ENCODE measurements around the gene GMPPA. TPM values are rescaled to one million over a fixed set of nuclear protein-coding genes. Genes with fewer than 3 reads are reported as not detected.
A peak's percentile ranks its signal among the peaks of the same experiment; 100 is the strongest.

The GMPPA gene
- total and polyA plus RNA-seq, 4 donors = 20.2 to 59.4 (median 43.4) TPM

- no peaks in the 10 kb centered on the region for H3K27me3 ChIP-seq (ENCODE audit: control insufficient read depth in 4 of 4, insufficient read depth in 4 of 4, low read length in 3 of 4)
- H3K4me3 ChIP-seq (ENCODE audit: low read depth in 1 of 3, low read length in 3 of 3) = no peak overlapping the region
- DNase-seq (ENCODE audit: low spot score) = no peak
- no peaks in the 10 kb centered on the region for H3K9me3 ChIP-seq (ENCODE audit: control insufficient read depth in 4 of 4, low read length in 3 of 4)
- peaks cover 13 to 28% (median 14%) of the 10 kb centered on the region in 4 donors for H3K36me3 ChIP-seq (ENCODE audit: control insufficient read depth in 4 of 4, insufficient read depth in 3 of 4, low read depth in 1 of 4, low read length in 3 of 4)
- H3K4me1 ChIP-seq (ENCODE audit: control insufficient read depth in 4 of 4, insufficient read depth in 4 of 4, low read length in 3 of 4) = peaks cover 0 to 9% (median 6%) of the 10 kb centered on the region in 4 donors
- no peak overlapping the region for H3K9ac ChIP-seq (ENCODE audit: low read depth in 1 of 2, low read length in 2 of 2)
- no peak for TF ChIP-seq GABPA (IDR thresholded peaks at IDR 0.05 in 1 of 2, conservative IDR thresholded peaks at IDR 0.05 in 1 of 2)
- TF ChIP-seq JUND (IDR thresholded peaks at IDR 0.05) = no peak
- TF ChIP-seq, protein P1, sequence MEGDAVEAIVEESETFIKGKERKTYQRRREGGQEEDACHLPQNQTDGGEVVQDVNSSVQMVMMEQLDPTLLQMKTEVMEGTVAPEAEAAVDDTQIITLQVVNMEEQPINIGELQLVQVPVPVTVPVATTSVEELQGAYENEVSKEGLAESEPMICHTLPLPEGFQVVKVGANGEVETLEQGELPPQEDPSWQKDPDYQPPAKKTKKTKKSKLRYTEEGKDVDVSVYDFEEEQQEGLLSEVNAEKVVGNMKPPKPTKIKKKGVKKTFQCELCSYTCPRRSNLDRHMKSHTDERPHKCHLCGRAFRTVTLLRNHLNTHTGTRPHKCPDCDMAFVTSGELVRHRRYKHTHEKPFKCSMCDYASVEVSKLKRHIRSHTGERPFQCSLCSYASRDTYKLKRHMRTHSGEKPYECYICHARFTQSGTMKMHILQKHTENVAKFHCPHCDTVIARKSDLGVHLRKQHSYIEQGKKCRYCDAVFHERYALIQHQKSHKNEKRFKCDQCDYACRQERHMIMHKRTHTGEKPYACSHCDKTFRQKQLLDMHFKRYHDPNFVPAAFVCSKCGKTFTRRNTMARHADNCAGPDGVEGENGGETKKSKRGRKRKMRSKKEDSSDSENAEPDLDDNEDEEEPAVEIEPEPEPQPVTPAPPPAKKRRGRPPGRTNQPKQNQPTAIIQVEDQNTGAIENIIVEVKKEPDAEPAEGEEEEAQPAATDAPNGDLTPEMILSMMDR (IDR thresholded peaks at IDR 0.05; ENCODE audit: low read depth, low read length, missing input control) = no peak
- TF ChIP-seq RXRA (IDR thresholded peaks at IDR 0.05) = no peak
- no peak for TF ChIP-seq YY1 (IDR thresholded peaks at IDR 0.05)
- TF ChIP-seq, protein P2, sequence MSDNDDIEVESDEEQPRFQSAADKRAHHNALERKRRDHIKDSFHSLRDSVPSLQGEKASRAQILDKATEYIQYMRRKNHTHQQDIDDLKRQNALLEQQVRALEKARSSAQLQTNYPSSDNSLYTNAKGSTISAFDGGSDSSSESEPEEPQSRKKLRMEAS (IDR thresholded peaks at IDR 0.05) = no peak
- no peak for TF ChIP-seq HNF4G (IDR thresholded peaks at IDR 0.05)
- TF ChIP-seq NR2F2 (IDR thresholded peaks at IDR 0.05) = no peak
- TF ChIP-seq HNF4A (conservative IDR thresholded peaks at IDR 0.05) = no peak
- TF ChIP-seq, protein P3, sequence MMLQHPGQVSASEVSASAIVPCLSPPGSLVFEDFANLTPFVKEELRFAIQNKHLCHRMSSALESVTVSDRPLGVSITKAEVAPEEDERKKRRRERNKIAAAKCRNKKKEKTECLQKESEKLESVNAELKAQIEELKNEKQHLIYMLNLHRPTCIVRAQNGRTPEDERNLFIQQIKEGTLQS (IDR thresholded peaks at IDR 0.05) = no peak
- no peak for TF ChIP-seq TAF1 (conservative IDR thresholded peaks at IDR 0.05)
- H3K27ac ChIP-seq (ENCODE audit: low read depth in 1 of 2, low read length in 2 of 2) = no peak overlapping the region
- WGBS = 86% methylated on average over 4 of the region's 4 CpGs
Observed at GRCh38 chr2:219508444-219508734, 9.7 kb downstream of the GMPPA start.

DNA sequence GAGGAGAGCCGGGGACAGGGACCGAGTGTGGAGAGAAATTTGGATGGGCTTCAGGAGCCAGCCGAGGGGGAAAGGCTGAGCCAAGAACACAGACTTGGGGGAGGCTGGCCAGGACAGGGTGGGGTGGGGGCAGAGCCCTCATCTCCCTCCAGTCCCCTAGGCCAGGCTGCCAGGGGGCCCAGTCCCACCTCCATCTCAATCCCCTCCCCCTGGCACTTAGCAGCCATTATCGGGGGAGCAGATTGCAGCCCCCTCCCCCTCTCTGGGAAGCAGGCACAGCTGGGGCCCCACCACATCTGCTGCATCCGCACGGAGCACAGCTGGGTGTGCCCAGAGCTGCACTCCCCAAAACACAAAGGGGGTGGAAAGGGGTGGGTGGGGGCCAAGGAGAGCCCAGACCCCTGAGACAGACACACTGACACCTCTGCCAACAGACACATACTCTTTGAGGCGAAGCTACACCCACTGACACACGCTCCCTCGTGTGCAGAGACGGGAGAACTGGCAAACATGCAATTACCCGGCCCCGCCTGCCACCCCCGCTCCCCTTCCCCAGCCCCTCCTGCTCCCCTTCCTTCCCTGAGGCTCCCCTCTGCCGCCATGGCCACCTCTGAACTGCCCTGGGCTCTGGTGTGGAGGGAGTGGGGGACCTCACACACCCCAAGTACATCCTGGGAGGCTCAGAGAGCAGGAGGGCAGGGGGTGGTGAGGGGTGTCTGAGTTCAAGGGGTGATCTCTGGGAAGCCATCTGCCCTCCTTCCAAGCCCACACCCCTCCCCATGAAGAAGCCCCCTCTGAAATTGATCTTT is 10.5 kb downstream of the GMPPA start:
- Histone ChIP-seq H3K4me1 (ENCODE audit: control insufficient read depth in 4 of 4, insufficient read depth in 4 of 4, low read length in 3 of 4) (peaks cover 0 to 9% (median 6%) of the 10 kb centered on the region in 4 donors), H3K9me3 (ENCODE audit: control insufficient read depth in 4 of 4, low read length in 3 of 4) (no peaks in the 10 kb centered on the region), H3K9ac (ENCODE audit: low read depth in 1 of 2, low read length in 2 of 2) (no peak overlapping the region), H3K27me3 (ENCODE audit: control insufficient read depth in 4 of 4, insufficient read depth in 4 of 4, low read length in 3 of 4) (no peaks in the 10 kb centered on the region), H3K27ac (ENCODE audit: low read depth in 1 of 2, low read length in 2 of 2) (no peak overlapping the region), H3K36me3 (ENCODE audit: control insufficient read depth in 4 of 4, insufficient read depth in 3 of 4, low read depth in 1 of 4, low read length in 3 of 4) (peaks cover 5 to 21% (median 9%) of the 10 kb centered on the region in 4 donors), H3K4me3 (ENCODE audit: low read depth in 1 of 3, low read length in 3 of 3) (no peak overlapping the region)
- 31% methylated on average over 14 of the region's 14 CpGs for WGBS
- peak; percentile 63 for DNase-seq (ENCODE audit: low spot score)
- TF ChIP-seq, protein P4, sequence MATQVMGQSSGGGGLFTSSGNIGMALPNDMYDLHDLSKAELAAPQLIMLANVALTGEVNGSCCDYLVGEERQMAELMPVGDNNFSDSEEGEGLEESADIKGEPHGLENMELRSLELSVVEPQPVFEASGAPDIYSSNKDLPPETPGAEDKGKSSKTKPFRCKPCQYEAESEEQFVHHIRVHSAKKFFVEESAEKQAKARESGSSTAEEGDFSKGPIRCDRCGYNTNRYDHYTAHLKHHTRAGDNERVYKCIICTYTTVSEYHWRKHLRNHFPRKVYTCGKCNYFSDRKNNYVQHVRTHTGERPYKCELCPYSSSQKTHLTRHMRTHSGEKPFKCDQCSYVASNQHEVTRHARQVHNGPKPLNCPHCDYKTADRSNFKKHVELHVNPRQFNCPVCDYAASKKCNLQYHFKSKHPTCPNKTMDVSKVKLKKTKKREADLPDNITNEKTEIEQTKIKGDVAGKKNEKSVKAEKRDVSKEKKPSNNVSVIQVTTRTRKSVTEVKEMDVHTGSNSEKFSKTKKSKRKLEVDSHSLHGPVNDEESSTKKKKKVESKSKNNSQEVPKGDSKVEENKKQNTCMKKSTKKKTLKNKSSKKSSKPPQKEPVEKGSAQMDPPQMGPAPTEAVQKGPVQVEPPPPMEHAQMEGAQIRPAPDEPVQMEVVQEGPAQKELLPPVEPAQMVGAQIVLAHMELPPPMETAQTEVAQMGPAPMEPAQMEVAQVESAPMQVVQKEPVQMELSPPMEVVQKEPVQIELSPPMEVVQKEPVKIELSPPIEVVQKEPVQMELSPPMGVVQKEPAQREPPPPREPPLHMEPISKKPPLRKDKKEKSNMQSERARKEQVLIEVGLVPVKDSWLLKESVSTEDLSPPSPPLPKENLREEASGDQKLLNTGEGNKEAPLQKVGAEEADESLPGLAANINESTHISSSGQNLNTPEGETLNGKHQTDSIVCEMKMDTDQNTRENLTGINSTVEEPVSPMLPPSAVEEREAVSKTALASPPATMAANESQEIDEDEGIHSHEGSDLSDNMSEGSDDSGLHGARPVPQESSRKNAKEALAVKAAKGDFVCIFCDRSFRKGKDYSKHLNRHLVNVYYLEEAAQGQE (IDR thresholded peaks at IDR 0.05) = no peak
- TF ChIP-seq FOXA1 (IDR thresholded peaks at IDR 0.05) (no peak), HNF4G (IDR thresholded peaks at IDR 0.05) (no peak), FOXA2 (IDR thresholded peaks at IDR 0.05) (no peak), RAD21 (IDR thresholded peaks at IDR 0.05) (no peak)
- TF ChIP-seq, protein P1 (IDR thresholded peaks at IDR 0.05; ENCODE audit: low read depth, low read length, missing input control) = no peak
- TF ChIP-seq, protein P2 (IDR thresholded peaks at IDR 0.05) = no peak

Measured in liver (tissue), 9 donors.